RWPE2 (cell line): ENCODE measurements around the gene ACE.

Experiments
- ATAC-seq: fragments of 200-7000 bp; cut with Tn5 transposase; 3 replicates; pipeline ENCODE4 v1.9.1; 2021; ENCODE audit warnings: low read depth
- DNase-seq: peaks from one replicate; pipeline ENCODE4 v3.0.0-alpha.2; 2020; ENCODE audit warnings: low spot score
- H3K27ac ChIP-seq: fragments of 450-650 bp; 2 replicates; pipeline ENCODE4 v1.5.1; 2017; ENCODE audit warnings: mild to moderate bottlenecking; ENCODE audit not compliant: poor library complexity, severe bottlenecking
- H3K27me3 ChIP-seq: fragments of 250-450 bp; sonication (Bioruptor Pico); 2 replicates; pipeline ENCODE4 v1.5.1; 2021; ENCODE audit warnings: mild to moderate bottlenecking, moderate library complexity; ENCODE audit not compliant: insufficient read depth, poor library complexity, severe bottlenecking
- H3K36me3 ChIP-seq: fragments of 250-450 bp; sonication (Bioruptor Pico); 2 replicates; pipeline ENCODE4 v1.5.1; 2020; ENCODE audit warnings: low read depth, mild to moderate bottlenecking, moderate library complexity
- H3K4me1 ChIP-seq: fragments of 250-450 bp; sonication (Bioruptor Pico); 2 replicates; pipeline ENCODE4 v1.5.1; 2021; ENCODE audit warnings: mild to moderate bottlenecking, moderate library complexity; ENCODE audit not compliant: insufficient read depth, poor library complexity, severe bottlenecking
- H3K4me3 ChIP-seq: fragments of 250-450 bp; sonication (Bioruptor Pico); 2 replicates; pipeline ENCODE4 v1.5.1; 2021; ENCODE audit warnings: mild to moderate bottlenecking, moderate library complexity; ENCODE audit not compliant: severe bottlenecking
- H3K9me3 ChIP-seq: fragments of 250-450 bp; sonication (Bioruptor Pico); 2 replicates; pipeline ENCODE4 v1.5.1; 2021; ENCODE audit warnings: mild to moderate bottlenecking, moderate library complexity; ENCODE audit not compliant: severe bottlenecking
- TF ChIP-seq, protein P1 (sequence below): fragments of 450-650 bp; IDR thresholded peaks from one replicate; pipeline ENCODE4 v1.5.1; 2017; ENCODE audit warnings: mild to moderate bottlenecking, moderate library complexity; ENCODE audit not compliant: poor library complexity, severe bottlenecking

Gene ACE

DNA sequence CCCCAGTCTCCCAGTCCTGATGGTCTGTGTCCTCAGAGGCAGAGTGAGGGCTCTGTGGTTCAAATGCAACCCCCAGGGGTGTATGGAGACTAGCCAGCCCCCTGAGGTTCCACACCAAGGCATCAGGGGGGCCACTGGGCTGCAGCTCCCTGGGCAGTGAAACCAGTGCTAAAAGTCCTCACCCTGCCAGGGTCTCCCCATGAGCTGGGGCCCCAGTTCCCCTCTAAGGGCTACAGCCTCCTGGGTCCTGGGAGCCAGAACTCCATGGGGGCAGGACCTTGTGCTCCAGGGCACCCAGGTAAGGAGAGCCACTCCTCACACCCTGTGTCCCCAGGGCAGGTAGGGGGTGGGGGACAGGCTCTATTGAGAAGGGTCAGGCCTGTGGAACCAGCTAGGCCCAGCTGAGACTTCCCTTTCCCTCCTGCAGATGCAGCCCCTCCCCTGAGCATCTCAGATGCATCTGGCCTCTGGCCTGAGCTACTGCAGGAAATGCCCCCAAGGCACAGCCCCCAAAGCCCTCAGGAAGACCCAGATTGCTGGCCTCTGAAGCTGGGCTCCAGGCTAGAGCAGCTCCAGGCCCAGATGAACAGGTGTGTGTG, 67.1 kb downstream of the ACE start:
- ATAC-seq (no peak), DNase-seq (no peak)
- Histone ChIP-seq H3K36me3 (no peaks in the 10 kb centered on the region), H3K27ac (no peak overlapping the region), H3K4me3 (no peak overlapping the region), H3K4me1 (no peaks in the 10 kb centered on the region), H3K27me3 (peaks cover 10% of the 10 kb centered on the region), H3K9me3 (no peaks in the 10 kb centered on the region)
- TF ChIP-seq, protein P1, sequence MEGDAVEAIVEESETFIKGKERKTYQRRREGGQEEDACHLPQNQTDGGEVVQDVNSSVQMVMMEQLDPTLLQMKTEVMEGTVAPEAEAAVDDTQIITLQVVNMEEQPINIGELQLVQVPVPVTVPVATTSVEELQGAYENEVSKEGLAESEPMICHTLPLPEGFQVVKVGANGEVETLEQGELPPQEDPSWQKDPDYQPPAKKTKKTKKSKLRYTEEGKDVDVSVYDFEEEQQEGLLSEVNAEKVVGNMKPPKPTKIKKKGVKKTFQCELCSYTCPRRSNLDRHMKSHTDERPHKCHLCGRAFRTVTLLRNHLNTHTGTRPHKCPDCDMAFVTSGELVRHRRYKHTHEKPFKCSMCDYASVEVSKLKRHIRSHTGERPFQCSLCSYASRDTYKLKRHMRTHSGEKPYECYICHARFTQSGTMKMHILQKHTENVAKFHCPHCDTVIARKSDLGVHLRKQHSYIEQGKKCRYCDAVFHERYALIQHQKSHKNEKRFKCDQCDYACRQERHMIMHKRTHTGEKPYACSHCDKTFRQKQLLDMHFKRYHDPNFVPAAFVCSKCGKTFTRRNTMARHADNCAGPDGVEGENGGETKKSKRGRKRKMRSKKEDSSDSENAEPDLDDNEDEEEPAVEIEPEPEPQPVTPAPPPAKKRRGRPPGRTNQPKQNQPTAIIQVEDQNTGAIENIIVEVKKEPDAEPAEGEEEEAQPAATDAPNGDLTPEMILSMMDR = no peak

GRCh38 chr17:63544467-63545301, 67.8 kb downstream of the ACE start:
- ATAC-seq (no peak), DNase-seq (no peak)
- no peak overlapping the region for H3K27ac ChIP-seq
- H3K9me3 ChIP-seq = no peaks in the 10 kb centered on the region
- no peak overlapping the region for H3K4me3 ChIP-seq
- H3K4me1 ChIP-seq = no peaks in the 10 kb centered on the region
- TF ChIP-seq, protein P1 = no peak
- peaks cover 3% of the 10 kb centered on the region for H3K27me3 ChIP-seq
- H3K36me3 ChIP-seq = no peaks in the 10 kb centered on the region

DNA sequence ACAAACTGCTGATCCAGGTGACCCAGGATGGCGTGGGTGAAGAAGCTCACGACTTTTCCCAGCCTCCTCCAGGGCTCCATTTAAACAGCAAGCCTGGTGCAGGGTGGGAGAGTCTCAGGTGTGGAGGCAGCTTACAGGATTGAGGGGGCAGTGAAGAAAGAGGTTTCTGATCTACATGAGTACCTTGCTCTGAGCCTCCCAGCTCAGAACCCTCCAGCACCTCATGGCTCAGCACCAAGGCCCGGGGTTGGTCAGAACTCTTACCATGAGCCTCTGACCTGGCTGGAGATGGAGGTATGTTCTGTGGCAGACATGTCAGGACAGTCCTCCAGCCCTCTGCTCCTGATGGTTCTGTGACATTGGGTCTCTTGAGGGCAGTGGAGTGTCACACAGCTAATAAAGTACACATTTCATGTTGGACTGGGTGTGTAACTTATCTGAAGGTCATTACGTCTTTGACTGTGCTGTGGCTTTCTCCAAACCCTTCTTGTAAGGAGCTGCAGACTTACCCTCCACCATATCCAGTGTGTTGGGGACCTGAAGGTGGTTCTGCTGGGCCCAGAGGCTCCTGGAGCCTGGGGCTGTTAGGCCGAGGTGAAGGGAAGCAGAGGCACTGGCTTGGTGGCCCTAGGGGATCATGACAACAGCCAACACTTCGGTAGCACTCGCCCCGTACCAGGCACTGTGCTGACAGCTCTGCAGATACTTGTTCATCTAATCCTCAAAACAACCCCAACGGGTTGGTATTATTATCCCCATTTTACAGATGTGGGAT, 69.6 kb downstream of the ACE start:
- Histone ChIP-seq H3K4me1 (no peaks in the 10 kb centered on the region), H3K4me3 (no peak overlapping the region), H3K27ac (no peak overlapping the region), H3K9me3 (no peaks in the 10 kb centered on the region), H3K36me3 (no peaks in the 10 kb centered on the region), H3K27me3 (no peaks in the 10 kb centered on the region)
- TF ChIP-seq, protein P1 = no peak
- DNase-seq = no peak
- no peak for ATAC-seq

GRCh38 chr17:63547083-63547523, 70.2 kb downstream of the ACE start:
- TF ChIP-seq, protein P1 = no peak
- ATAC-seq = no peak

More at GRCh38 chr17:63547083-63547523, 70.2 kb downstream of the ACE start:
- DNase-seq = no peak
- H3K27ac ChIP-seq = no peak overlapping the region
- no peaks in the 10 kb centered on the region for H3K27me3 ChIP-seq
- H3K9me3 ChIP-seq = no peaks in the 10 kb centered on the region
- H3K4me1 ChIP-seq = peaks cover under 1% of the 10 kb centered on the region
- H3K36me3 ChIP-seq = peaks cover 2% of the 10 kb centered on the region; the same call in 1 of the 2 replicates
- no peak overlapping the region for H3K4me3 ChIP-seq
